Epidermal melanocyte (primary cell): ENCODE data around the gene EIF1.
"Not testable (repeated sequence)": the region's sequence is repeated elsewhere in the genome, so short reads cannot be mapped to it uniquely, and the experiment has no call there.

Source experiments
- DNase-seq: peaks from one replicate; pipeline ENCODE4 v3.0.0; 2011; ENCODE audit warnings: low spot score; ENCODE audit not compliant: insufficient read length

The EIF1 gene

DNA sequence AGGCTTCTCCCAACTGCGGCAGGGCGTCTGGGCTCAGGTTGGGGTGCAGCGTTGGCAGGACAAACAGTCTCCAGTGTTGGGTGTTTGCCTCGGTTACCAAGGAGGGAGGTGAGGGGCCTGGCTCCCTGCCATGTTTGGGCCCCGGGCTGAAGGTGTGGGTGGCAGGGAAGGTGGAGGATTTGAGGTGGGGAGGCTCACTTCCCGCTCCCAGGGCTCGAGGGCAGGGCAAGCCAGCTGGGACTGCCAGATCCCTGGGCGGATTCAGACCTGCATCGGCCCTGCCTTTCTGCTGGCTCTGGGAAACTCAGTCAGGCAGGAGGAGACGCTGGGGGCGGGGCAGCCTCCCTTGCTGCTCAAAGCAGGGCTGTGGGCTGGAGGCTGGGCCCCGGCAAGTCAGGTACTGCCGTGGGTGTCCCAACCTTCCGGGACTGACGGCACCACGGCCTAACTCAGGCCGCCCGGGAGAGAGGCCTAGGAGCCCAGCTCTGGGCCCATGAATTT, 33.0 kb upstream of the EIF1 start:
- no peak for DNase-seq

- no peak for DNase-seq
Measured at GRCh38 chr17:41656249-41657023, 32.2 kb upstream of the EIF1 start.

GRCh38 chr17:41657176-41657754, 31.4 kb upstream of the EIF1 start:
- no peak for DNase-seq

- no peak for DNase-seq
Measured at GRCh38 chr17:41657936-41658335, 30.7 kb upstream of the EIF1 start.

GRCh38 chr17:41658846-41659245, 29.8 kb upstream of the EIF1 start:
- no peak for DNase-seq

- no peak for DNase-seq
Measured at GRCh38 chr17:41659427-41660212, 29.1 kb upstream of the EIF1 start.

GRCh38 chr17:41660221-41660711, 28.4 kb upstream of the EIF1 start:
- no peak for DNase-seq

GRCh38 chr17:41663451-41664171, 25.1 kb upstream of the EIF1 start:
- no peak for DNase-seq

DNA sequence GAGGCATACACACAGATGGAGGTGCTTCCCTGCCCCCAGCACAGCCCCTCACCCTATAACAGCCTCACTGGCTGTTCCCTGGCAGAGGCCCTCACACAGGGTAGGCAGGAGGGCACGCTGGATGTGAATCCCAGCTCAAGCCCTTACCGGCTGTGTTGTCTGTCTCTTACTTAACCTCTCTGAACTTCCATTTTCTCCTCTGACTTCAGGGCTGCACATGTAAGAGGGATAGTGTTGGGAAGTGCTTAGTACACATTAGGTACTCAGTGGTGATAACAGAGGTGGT, 24.6 kb upstream of the EIF1 start:
- no peak for DNase-seq

DNA sequence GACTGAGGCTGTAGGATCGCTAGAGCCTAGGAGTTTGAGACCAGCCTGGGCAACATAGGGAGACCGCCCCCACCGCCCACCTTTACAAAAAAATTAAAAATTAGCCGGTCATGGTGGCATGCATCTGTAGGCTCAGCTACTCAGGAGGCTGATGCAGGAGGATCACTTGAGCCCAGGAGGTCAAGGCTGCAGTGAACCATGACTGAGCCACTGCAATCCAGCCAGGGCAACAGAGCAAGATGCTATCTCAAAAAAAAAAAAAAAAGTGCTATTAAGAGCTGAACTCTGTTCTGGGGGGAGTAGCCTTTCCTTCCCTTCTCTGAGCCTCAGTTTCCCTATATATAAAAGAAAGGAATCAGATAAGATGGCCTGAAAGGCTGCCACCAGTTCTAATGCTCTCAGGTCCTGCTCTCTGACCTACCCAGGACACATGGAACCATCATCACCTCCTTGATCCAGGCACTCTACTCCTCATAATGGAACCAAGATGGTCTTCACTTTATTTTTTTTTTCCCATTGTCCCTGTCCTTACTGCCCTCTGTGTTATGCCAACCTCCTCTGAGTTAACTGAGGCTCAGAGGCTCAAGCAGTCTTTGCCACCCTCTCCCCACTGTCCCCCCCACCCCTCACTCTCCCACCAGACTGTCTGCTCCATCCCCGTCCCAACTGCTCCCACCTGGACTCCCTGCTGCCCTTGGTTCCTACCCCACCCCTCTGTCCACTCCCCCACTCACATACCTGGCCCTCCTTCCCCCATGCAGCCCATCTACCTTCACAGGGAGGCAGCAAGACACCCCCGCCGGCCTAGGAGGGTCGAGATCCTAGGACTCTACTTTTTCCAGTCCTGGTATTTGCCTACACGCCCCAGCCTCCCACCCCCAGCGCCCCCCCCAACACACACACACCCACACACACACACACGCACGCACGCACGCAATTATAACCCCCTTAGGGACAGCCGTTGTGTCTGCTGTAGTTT, 23.8 kb upstream of the EIF1 start:
- DNase-seq, result no peak

GRCh38 chr17:41665566-41666236, 23.0 kb upstream of the EIF1 start:
- peak; percentile 94 for DNase-seq

DNA sequence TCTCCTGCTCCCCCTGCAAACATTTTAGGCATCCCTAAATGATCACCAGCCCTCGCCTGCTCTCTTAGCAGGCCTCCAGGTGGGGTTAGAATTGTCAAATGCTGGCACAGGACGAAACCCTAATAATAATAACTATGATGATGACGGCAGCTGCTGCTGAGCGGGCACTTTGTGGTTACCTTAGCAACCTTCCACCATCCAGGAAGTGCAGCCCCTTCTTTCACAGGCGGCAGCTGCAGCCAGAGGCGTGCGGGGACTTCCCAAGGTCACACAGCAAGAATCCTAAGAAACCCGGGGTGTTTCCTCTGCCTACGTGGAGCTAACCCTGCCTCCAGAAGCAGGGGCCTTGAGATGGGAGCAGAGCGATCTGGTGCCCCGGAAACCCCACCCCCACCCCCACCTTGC, 22.4 kb upstream of the EIF1 start:
- no peak for DNase-seq

DNA sequence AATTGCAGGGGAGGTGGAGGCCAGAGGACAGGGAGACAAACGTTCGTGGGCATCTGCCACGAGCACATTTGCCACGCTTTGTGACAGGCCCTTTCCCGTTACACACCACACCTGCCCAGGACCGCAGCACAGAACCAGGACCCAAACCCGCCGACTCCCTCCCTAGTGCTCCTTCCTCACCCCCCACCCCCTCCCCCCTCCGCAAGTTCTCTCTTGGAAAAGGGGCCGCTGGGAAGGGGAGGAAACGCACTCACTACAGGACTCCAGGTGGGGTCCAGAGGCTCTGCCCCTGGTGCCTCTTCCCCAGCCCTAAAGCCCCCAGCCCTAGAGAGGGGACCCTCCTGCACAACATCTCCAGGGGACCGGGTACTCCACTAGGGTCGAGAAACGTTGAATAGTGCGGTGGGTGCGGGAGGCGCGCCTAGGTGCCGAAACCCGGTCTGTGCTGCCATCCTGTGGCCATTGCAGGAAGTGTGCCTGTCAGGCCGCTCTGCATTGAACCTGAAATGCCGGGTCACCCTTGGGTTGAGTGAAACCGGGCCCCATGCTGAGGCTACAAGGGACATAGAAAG, 21.9 kb upstream of the EIF1 start:
- peak; percentile 87 for DNase-seq

GRCh38 chr17:41667280-41668041, 21.2 kb upstream of the EIF1 start:
- DNase-seq, result no peak

- no peak for DNase-seq
Measured at GRCh38 chr17:41672153-41672552, 16.5 kb upstream of the EIF1 start.

DNA sequence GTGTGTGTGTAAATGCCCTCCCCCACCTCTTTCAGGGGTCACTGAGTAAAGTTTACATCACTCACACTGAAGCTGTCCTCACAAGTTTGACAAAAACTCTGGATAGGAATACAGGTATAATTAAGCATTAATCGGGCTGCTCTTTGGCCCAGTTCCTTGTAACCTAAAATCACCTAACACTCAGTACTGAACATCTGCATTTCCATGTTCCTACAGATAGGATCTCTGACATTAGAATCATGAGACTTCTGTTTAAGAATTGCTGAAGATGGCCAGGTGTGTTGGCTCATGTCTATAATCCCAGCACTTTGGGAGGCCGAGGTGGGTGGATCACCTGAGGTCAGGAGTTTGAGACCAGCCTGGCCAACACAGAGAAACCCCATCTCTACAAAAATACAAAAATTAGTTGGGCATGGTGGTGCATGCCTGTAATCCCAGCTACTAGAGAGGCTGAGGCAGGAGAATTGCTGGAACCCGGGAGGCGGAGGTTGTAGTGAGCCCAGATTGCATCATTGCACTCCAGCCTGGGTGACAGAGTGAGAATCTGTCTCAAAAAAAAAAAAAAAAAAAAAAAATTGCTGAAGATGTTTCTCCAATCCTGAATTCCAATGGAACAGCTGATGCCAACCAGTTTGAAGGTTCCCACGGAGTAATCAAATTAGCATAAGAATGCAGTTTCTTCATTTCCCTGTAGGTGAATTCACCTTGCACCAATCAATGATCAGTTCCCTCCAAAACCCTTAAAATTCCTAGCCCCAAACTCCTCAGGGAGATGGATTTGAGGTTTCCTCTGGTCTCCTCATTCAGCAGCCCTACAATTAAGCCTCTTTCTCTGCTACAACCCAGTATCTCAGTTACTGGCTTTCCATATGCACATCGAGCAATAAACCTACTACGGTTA, 13.3 kb upstream of the EIF1 start:
- not testable (repeated sequence) for DNase-seq

DNA sequence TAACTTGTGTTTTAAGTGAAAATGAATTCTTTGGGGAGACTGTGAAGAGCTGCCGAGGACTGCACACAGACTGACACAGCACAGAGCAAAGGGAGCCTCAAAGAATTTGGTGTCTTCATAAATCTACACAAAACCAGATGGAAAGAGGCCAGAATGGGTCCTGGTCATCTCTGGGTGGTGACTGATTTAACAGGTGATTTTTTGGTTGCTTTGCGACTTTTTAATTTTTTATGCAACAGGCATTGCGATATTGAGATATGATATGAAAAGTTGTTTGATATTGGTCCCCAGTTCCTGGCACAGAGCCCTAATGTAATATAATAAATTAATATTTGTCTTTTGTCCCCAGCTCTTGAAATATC, 12.6 kb upstream of the EIF1 start:
- no peak for DNase-seq

DNA sequence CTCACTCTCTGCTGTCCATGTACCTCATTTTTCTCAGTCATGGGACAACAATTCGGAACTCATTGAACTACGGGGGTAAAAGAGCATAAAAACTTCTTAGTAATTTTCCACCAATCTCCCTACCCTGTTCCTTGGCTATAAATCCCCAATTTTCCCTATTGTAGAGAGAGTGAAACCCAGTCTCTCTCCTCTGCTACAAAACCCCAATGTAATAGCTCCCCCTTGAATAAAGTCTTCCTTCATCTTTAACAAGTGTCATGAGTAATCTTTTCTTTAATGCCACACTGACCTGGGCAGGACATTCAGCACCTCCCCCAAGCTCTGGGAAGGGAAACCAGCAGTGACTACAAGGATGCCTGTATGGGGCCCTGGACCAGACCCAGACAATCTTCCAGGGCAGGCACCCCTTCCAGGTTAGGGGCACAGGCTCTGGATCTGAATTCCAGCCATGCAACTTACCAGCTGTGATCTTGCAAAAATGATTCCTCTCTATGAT, 10.2 kb upstream of the EIF1 start:
- no peak for DNase-seq
